ENCODE results near the gene SLIT3.

SLIT3 gene

DNA sequence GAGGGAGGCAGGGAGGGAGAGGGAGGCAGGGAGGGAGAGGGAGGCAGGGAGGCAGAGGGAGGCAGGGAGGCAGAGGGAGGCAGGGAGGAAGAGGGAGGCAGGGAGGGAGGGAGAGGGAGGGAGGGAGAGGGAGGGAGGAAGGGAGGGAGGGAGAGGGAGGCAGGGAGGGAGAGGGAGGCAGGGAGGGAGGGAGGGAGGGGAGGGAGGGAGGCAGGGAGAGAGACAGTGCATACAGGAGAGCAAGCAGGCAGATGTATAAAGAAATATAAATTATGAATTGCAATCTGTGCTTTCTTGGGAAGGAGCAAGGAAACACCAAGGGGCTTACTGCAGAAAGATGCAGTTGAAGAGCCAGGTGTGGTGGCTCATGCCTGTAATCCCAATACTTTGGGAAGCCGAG, 574.6 kb downstream of the SLIT3 start:
- no peaks in the 10 kb centered on the region for H3K4me1 ChIP-seq (ENCODE audit: control insufficient read depth, insufficient read depth, low read length)
- POLR2A ChIA-PET, result no interaction called here
- H3K36me3 ChIP-seq (ENCODE audit: control insufficient read depth in 2 of 2, insufficient read depth in 1 of 2, low read length in 2 of 2), result no peaks in the 10 kb centered on the region
- no peak overlapping the region for H3K27ac ChIP-seq (ENCODE audit: extremely low read depth, low read depth, low read length)
- TF ChIP-seq, protein P1, sequence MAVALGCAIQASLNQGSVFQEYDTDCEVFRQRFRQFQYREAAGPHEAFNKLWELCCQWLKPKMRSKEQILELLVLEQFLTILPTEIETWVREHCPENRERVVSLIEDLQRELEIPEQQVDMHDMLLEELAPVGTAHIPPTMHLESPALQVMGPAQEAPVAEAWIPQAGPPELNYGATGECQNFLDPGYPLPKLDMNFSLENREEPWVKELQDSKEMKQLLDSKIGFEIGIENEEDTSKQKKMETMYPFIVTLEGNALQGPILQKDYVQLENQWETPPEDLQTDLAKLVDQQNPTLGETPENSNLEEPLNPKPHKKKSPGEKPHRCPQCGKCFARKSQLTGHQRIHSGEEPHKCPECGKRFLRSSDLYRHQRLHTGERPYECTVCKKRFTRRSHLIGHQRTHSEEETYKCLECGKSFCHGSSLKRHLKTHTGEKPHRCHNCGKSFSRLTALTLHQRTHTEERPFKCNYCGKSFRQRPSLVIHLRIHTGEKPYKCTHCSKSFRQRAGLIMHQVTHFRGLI (tag by site-specific recombination; IDR thresholded peaks at IDR 0.05), result no peak
- TF ChIP-seq ZFP3 (tag by site-specific recombination; IDR thresholded peaks at IDR 0.05; ENCODE audit: low read depth), result no peak
- TF ChIP-seq ZNF549 (tag by site-specific recombination; IDR thresholded peaks at IDR 0.05), result no peak
- TF ChIP-seq, protein P2, sequence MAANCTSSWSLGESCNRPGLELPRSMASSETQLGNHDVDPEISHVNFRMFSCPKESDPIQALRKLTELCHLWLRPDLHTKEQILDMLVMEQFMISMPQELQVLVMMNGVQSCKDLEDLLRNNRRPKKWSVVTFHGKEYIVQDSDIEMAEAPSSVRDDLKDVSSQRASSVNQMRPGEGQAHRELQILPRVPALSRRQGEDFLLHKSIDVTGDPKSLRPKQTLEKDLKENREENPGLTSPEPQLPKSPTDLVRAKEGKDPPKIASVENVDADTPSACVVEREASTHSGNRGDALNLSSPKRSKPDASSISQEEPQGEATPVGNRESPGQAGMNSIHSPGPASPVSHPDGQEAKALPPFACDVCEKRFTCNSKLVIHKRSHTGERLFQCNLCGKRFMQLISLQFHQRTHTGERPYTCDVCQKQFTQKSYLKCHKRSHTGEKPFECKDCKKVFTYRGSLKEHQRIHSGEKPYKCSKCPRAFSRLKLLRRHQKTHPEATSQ (tag by site-specific recombination; IDR thresholded peaks at IDR 0.05), result no peak
- TF ChIP-seq, protein P3, sequence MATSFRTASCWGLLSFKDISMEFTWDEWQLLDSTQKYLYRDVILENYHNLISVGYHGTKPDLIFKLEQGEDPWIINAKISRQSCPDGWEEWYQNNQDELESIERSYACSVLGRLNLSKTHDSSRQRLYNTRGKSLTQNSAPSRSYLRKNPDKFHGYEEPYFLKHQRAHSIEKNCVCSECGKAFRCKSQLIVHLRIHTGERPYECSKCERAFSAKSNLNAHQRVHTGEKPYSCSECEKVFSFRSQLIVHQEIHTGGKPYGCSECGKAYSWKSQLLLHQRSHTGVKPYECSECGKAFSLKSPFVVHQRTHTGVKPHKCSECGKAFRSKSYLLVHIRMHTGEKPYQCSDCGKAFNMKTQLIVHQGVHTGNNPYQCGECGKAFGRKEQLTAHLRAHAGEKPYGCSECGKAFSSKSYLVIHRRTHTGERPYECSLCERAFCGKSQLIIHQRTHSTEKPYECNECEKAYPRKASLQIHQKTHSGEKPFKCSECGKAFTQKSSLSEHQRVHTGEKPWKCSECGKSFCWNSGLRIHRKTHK (tag by site-specific recombination; IDR thresholded peaks at IDR 0.05), result no peak
- H3K4me3 ChIP-seq (ENCODE audit: low read depth, low read length), result no peak overlapping the region
- H3K9me3 ChIP-seq (ENCODE audit: control insufficient read depth, insufficient read depth, low read depth, low read length), result no peaks in the 10 kb centered on the region
- CTCF ChIA-PET, result no interaction called here

DNA sequence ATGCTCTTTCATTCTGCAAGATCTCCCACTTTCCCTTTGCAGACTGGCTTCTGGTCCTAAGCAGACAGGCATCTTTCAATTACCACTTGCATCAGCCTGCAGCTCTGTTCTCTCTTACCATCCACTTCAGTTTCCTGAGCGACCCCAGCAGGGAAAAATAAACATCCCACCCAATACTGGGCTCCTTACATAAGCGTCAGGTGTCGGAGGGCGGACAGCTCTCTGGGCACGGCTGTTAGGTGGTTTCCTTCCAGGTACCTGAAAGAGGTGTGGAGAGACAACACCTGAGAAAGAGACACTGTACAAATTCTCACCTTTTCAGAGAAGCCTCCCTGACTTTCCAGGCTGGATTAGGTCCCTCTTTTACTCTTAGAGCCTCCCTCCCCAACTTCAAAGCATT, 576.7 kb downstream of the SLIT3 start:
- H3K4me1 ChIP-seq (ENCODE audit: control insufficient read depth, insufficient read depth, low read length), result no peaks in the 10 kb centered on the region
- H3K9me3 ChIP-seq (ENCODE audit: control insufficient read depth, insufficient read depth, low read depth, low read length), result no peaks in the 10 kb centered on the region
- TF ChIP-seq SCRT2 (tag by site-specific recombination; IDR thresholded peaks at IDR 0.05), result no peak
- TF ChIP-seq ZNF561 (tag by site-specific recombination; IDR thresholded peaks at IDR 0.05; ENCODE audit: borderline replicate concordance), result no peak
- no peak for TF ChIP-seq ZBTB1 (tag by site-specific recombination; IDR thresholded peaks at IDR 0.05)
- TF ChIP-seq ZNF747 (tag by site-specific recombination; IDR thresholded peaks at IDR 0.05), result no peak
- TF ChIP-seq ZNF548 (tag by site-specific recombination; IDR thresholded peaks at IDR 0.05), result no peak
- TF ChIP-seq ZNF658 (tag by site-specific recombination; IDR thresholded peaks at IDR 0.05), result no peak
- no peak for TF ChIP-seq ZNF776 (tag by site-specific recombination; IDR thresholded peaks at IDR 0.05; ENCODE audit: borderline replicate concordance)
- TF ChIP-seq ZIC2 (tag by site-specific recombination; IDR thresholded peaks at IDR 0.05), result no peak
- TF ChIP-seq, protein P4, sequence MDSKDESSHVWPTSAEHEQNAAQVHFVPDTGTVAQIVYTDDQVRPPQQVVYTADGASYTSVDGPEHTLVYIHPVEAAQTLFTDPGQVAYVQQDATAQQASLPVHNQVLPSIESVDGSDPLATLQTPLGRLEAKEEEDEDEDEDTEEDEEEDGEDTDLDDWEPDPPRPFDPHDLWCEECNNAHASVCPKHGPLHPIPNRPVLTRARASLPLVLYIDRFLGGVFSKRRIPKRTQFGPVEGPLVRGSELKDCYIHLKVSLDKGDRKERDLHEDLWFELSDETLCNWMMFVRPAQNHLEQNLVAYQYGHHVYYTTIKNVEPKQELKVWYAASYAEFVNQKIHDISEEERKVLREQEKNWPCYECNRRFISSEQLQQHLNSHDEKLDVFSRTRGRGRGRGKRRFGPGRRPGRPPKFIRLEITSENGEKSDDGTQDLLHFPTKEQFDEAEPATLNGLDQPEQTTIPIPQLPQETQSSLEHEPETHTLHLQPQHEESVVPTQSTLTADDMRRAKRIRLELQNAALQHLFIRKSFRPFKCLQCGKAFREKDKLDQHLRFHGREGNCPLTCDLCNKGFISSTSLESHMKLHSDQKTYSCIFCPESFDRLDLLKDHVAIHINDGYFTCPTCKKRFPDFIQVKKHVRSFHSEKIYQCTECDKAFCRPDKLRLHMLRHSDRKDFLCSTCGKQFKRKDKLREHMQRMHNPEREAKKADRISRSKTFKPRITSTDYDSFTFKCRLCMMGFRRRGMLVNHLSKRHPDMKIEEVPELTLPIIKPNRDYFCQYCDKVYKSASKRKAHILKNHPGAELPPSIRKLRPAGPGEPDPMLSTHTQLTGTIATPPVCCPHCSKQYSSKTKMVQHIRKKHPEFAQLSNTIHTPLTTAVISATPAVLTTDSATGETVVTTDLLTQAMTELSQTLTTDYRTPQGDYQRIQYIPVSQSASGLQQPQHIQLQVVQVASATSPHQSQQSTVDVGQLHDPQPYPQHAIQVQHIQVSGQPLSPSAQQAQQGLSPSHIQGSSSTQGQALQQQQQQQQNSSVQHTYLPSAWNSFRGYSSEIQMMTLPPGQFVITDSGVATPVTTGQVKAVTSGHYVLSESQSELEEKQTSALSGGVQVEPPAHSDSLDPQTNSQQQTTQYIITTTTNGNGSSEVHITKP (tag by site-specific recombination; IDR thresholded peaks at IDR 0.05), result no peak
- TF ChIP-seq, protein P5, sequence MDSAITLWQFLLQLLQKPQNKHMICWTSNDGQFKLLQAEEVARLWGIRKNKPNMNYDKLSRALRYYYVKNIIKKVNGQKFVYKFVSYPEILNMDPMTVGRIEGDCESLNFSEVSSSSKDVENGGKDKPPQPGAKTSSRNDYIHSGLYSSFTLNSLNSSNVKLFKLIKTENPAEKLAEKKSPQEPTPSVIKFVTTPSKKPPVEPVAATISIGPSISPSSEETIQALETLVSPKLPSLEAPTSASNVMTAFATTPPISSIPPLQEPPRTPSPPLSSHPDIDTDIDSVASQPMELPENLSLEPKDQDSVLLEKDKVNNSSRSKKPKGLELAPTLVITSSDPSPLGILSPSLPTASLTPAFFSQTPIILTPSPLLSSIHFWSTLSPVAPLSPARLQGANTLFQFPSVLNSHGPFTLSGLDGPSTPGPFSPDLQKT (IDR thresholded peaks at IDR 0.05; ENCODE audit: borderline replicate concordance, low read depth, low read length), result no peak
- TF ChIP-seq ZNF416 (tag by site-specific recombination; IDR thresholded peaks at IDR 0.05), result no peak
- TF ChIP-seq ZNF660 (tag by site-specific recombination; IDR thresholded peaks at IDR 0.05), result no peak
- no peak overlapping the region for H3K4me3 ChIP-seq (ENCODE audit: low read depth, low read length)
- ChIA-PET POLR2A (no interaction called here), CTCF (interaction anchor here (0.5 to 0.6 kb wide), 2 partner anchors 853 to 1034 kb away, joined by 3 read pairs; no protein-coding TSS in a partner anchor)
- H3K27ac ChIP-seq (ENCODE audit: extremely low read depth, low read depth, low read length), result no peak overlapping the region
- no peaks in the 10 kb centered on the region for H3K36me3 ChIP-seq (ENCODE audit: control insufficient read depth in 2 of 2, insufficient read depth in 1 of 2, low read length in 2 of 2)
